ENCODE results near the gene NAPSA.
"Not testable (repeated sequence)": the region's sequence is repeated elsewhere in the genome, so short reads cannot be mapped to it uniquely, and the experiment has no call there.

NAPSA gene

GRCh38 chr19:50361290-50362029 is 4.0 kb downstream of the NAPSA start:
- no peak for DNase-seq (ENCODE audit: low read depth)

- no peak for DNase-seq (ENCODE audit: low read depth)
Observed at GRCh38 chr19:50359328-50359818, 6.1 kb downstream of the NAPSA start.

- DNase-seq (ENCODE audit: low read depth), result no peak
Observed at GRCh38 chr19:50358483-50359327, 6.7 kb downstream of the NAPSA start.

- peak; percentile 10 for DNase-seq (ENCODE audit: low read depth)
Observed at GRCh38 chr19:50357178-50358100, 8.0 kb downstream of the NAPSA start.

- DNase-seq (ENCODE audit: low read depth), result no peak
Observed at GRCh38 chr19:50356691-50357177, 8.7 kb downstream of the NAPSA start.

GRCh38 chr19:50353487-50353880 is 12.0 kb downstream of the NAPSA start:
- DNase-seq (ENCODE audit: low read depth), result not testable (repeated sequence)

GRCh38 chr19:50352242-50352641 is 13.2 kb downstream of the NAPSA start:
- no peak for DNase-seq (ENCODE audit: low read depth)

- no peak for DNase-seq (ENCODE audit: low read depth)
Observed at GRCh38 chr19:50349277-50350057, 16.0 kb downstream of the NAPSA start.

GRCh38 chr19:50347089-50347581 is 18.3 kb downstream of the NAPSA start:
- not testable (repeated sequence) for DNase-seq (ENCODE audit: low read depth)

- no peak for DNase-seq (ENCODE audit: low read depth)
Observed at GRCh38 chr19:50344661-50345318, 20.6 kb downstream of the NAPSA start.

GRCh38 chr19:50341091-50341564 is 24.3 kb downstream of the NAPSA start:
- no peak for DNase-seq (ENCODE audit: low read depth)

- DNase-seq (ENCODE audit: low read depth), result no peak
Observed at GRCh38 chr19:50340331-50340730, 25.1 kb downstream of the NAPSA start.

GRCh38 chr19:50337031-50337430 is 28.4 kb downstream of the NAPSA start:
- DNase-seq (ENCODE audit: low read depth), result not testable (repeated sequence)

GRCh38 chr19:50334741-50335421 is 30.6 kb downstream of the NAPSA start:
- no peak for DNase-seq (ENCODE audit: low read depth)

- DNase-seq (ENCODE audit: low read depth), result peak; percentile 7
Observed at GRCh38 chr19:50333737-50334617, 31.5 kb downstream of the NAPSA start.

GRCh38 chr19:50333235-50333736 is 32.2 kb downstream of the NAPSA start:
- DNase-seq (ENCODE audit: low read depth), result peak; percentile 15

- DNase-seq (ENCODE audit: low read depth), result no peak
Observed at GRCh38 chr19:50332244-50333038, 33.0 kb downstream of the NAPSA start.

GRCh38 chr19:50331994-50332243 is 33.5 kb downstream of the NAPSA start:
- no peak for DNase-seq (ENCODE audit: low read depth)

Measured in GM04503 (cell line).